HCEC 1CT (cell line): ENCODE results near the gene ATAD1.
A peak's percentile ranks its signal among the peaks of the same experiment; 100 is the strongest.
"Not testable (repeated sequence)": the region's sequence is repeated elsewhere in the genome, so short reads cannot be mapped to it uniquely, and the experiment has no call there.

Source experiments
- DNase-seq: peaks from one replicate; pipeline ENCODE4 v3.0.0-alpha.2; 2017

Gene ATAD1

DNA sequence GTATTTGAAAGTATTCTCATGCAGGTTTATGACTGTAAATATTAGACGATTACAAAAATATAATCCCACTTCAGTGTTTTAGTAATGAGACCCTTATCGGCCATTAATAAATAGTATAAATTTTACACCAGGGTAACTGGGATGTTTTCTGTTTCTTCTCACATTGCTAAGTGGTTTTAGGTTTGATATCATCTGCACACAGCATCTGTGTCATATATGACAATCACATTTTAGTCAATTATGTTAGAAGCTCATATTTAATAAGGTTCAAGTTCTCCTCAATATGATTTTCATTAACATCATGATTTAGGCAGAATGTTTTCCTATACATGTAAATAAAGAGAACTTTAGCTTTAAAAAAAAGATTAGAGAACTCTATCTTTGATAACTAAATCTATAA lies 66.8 kb downstream of the ATAD1 start:
- DNase-seq = no peak

DNA sequence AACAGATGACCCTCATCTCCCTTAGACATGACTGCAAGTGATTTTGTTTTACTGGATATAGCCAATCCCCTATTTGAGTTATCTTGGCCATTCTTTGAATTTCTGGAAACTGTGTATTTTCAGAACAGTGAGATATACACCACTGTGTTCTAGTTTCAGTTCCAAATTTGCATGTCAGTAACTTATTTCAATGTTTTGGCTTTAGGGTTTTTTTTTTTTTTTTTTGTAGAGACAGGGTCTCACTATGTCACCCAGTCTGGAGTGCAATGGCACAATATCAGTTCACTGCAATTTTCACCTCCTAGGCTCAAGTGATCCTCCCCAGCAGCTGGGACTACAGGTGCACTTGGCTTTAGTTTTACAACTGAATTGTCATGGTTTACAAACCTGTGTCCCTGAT lies 67.2 kb downstream of the ATAD1 start:
- no peak for DNase-seq

DNA sequence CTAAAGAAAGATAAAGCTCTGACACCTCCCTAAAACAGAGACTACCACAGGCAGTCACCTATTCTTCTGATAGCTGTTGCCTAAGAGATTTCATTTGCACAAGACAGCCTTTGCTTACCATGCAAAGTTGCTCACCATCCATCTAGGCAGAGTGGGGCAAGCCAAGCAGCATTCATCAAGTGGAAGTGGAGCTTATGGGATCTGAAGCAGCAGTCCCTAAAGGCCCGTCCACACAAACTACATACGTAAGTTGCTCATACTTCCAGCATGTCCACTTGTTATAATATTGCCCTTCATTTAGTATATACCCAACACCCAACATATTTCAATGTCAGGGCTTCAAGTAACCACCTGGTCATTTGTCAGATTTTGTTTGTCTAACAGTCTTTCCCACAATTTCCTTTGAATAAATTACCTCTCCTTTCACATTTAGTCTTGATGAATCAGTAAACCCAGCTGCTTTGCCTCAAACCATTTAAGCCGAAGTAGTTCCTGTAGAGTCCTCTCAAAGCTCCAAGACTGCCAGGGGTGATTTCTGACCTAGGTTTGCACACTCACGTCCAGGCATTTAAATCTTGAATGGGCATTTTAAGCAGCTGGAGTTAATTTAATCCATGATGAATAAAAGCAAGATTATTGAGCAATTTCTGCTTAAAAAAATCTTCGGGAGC lies 67.9 kb downstream of the ATAD1 start:
- peak; percentile 89 for DNase-seq

DNA sequence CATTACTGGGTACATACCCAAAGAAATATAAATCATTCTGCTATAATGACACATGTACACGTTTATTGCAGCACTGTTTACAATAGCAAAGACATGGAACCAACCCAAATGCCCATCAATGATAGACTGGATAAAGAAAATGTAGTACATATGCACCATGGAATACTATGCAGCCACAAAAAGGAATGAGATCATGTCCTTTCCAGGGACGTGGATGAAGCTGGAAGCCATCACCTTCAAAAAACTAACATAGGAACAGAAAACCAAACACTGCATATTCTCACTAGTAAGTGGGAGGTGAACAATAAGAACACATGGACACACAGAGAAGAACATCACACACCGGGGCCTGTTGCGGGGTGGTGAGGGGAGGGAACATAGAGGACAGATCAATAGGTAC lies 69.8 kb downstream of the ATAD1 start:
- not testable (repeated sequence) for DNase-seq

DNA sequence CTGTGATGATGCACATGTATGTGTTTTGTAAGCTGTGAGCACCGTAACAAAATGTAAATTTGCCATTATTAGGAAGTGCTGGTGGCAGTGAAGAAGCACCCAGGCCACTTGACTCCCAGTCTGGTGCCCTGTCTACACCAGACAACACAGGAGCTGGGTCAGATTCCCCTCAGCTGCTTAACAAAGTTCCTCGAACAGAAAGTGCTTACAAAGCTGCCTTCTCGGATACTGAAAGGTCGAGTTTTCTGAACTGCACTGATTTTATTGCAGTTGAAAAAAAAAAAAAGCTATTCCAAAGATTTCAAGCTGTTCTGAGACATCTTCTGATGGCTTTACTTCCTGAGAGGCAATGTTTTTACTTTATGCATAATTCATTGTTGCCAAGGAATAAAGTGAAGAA lies 71.1 kb downstream of the ATAD1 start:
- DNase-seq = no peak

DNA sequence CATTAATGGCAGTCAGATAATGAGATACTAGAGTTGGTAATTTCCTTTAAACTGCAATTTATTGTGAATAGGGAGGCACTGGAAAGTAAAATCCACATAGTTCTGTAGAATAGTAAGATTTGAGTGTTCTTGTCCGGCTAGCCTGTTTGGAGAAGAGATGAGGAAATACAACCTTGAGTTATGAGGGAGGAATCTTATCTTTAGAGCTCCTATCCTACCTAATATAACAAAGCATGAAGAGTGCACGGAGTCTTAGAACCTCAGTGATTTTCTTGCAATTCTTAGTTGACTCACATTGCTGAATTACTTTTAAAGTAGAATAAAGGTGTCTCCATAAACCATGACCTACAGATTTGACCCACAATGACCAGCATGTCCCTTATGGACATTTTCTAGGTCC lies 73.4 kb downstream of the ATAD1 start:
- no peak for DNase-seq

DNA sequence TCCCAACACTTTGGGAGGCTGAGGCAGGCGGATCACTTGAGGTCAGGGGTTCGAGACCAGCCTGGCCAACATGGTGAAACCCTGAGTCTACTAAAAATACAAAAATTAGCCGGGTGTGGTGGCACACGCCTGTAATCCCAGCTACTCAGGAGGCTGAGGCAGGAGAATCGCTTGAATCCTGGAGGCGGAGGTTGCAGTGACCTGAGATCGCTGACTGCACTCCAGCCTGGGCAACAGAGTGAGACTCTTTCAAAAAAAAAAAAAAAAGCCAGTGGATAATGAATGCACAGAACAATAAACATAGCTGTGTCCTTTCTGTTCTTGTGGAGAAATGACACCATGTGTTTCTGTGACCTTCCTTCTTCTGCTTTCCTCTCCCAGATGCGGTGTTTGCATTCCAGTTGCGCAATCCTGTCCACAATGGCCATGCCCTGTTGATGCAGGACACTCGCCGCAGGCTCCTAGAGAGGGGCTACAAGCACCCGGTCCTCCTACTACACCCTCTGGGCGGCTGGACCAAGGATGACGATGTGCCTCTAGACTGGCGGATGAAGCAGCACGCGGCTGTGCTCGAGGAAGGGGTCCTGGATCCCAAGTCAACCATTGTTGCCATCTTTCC lies 74.9 kb downstream of the ATAD1 start:
- not testable (repeated sequence) for DNase-seq

DNA sequence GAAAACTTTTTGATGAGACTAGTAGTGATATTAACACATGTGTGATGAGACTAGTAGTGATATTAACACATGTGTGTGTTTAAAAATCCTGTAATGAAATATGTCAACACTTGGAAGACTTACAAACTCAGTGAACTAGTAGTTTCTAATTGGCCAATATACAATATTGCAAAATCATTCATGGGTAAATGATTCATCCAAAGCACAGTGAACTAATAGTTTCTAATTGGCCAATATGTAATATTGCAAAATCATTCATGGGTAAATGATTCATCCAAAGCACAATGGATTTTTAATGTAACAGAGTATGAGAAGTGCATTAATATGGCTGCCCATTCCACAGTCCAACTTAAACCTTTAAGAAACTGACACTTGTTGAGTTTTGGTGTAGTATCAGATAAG lies 77.8 kb downstream of the ATAD1 start:
- peak; percentile 96 for DNase-seq

DNA sequence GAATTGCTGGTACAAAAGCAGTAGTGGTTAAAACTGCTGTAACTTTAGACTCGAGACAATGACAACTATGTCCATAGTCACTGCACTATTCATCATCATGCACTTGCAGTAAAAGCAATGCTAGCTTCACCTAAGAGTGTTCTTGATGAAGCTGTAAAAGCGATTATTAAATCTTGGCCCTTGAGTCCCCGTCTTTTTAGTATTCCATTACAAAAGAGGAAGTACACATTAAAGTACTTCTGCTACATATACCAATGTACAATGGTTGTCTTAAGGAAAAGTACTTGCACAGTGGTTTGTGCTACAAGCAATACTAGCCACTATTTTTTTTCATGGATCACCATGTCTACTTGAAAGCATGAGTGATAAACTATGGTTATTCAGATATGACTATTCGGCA lies 78.3 kb downstream of the ATAD1 start:
- no peak for DNase-seq

DNA sequence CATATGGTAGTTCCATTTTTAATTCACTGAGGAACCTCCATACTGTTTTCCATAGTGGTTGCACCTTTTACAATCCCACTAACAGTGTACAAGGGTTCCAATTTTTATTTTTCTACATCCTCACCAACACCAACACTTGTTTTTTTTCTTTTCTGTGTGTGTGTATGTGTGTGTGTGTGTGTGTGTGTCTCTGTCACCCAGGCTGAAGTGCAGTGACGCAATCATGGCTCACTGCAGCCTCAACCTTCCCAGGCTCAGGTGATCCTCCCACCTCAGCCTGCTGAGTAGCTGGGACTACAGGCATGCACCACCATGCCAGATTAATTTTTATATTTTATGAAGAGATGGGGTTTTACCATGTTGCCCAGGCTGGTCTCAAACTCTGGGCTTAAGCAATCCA lies 79.8 kb downstream of the ATAD1 start:
- not testable (repeated sequence) for DNase-seq

DNA sequence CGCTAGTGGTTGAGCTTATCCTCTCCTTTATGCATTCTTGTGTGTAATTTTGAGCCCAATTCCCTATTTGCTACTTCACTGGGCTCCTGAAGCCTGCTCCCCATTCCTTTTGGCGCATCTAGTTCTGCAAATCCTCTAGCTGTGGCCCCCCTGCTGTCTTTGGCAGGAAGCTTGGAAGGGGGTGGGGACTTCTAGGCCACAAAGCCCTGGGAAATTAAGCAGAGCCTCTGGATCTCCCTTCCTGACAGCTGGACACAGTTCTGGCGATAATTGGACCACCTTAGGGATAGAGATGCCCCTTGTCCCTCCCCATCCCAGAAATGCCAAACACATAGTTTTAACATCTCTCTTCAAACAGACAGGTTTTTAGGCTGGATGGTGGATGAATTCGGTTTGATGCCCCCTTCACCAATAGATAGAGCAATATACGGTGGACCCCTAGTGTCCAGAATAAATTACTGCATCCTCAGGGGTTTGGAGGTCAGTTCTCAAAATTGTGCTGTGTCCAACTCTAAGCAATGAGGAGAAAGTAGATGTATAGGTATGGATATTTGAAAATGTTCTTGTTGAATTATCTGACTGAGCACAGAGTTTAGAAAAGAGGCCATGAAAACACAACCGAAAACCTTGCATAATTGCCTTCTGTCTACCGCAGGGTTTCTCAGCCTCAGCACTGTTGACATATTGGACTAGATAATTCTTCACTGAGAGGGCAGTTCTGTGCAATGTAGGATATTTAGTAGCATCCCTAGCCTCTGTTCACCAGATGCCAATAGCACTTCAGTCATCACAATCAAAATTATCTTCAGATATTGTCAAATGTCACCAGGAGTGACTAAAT lies 82.8 kb downstream of the ATAD1 start:
- DNase-seq = peak; percentile 39

DNA sequence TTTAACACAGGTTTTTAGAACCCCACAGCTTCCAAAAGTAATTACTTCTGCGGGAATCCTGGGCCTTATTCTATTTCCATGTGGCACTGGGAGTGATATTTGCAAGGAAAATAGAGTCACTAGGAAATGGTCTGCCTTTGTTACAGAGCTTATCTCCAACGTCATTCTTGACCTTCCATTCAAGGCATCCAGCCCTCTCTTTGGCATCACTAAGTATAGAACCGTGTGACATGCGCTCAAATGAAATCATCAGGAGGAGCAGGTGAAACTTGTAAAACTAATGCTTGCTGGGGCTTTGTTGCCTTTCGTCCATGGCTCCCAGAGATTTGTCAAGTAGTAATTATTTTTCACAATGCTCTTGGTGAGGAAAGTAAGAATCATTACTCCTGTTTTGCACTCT lies 84.9 kb downstream of the ATAD1 start:
- DNase-seq = no peak

DNA sequence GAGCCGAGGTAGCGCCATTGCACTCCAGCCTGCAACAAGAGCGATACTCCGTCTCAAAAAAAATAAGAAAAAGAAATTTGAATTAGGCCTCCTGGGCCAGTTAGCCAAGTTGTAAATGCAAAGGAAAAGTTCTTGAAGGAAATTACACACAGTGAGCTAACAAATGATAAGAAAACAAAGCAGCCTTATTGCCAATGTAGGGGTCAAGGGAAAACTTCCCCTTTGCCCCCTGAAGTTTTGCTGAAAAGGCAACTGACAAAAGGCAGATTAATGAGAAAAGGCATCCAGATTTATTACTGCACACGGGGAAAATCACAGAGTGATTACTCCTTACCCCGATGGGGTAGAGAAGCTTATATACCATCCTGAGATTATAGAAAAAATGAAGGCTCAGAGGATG lies 88.1 kb downstream of the ATAD1 start:
- DNase-seq = no peak

DNA sequence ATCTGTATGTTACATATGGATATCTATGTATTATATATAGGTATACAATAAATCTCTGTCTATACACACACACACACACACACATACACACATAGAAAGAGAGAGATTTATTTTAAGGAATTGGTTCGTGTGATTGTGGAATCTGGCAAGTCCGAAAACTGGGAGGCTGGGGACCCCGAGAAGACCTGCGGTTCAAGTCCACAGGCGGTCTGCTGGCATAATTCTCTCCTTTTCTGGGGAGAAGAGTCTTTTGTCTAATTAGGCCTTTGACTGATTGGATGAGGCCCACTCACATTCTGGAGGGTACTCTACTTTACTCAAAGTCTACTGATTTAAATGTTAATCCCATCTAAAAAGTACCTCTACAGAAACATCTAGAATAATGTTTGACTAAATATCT lies 93.2 kb downstream of the ATAD1 start:
- DNase-seq = no peak

DNA sequence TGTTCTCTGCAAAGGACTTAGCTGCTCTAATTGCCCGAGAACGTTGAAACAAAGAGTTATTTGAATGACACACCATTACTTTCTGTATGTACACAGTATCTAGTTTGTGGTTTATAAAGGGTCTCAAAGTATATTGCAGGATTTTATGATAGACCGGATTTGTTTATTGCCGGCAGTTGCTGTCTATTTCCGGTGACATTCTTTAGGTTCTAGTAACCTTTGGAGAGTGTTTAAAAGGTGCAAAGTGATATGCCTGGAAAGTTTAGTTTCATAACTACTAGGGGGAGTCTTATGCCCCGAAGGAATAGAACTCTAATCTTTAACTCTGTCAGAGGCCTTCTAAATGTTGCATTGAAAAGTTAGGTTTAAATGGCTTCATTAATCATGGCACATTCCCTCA lies 94.5 kb downstream of the ATAD1 start:
- DNase-seq = no peak

DNA sequence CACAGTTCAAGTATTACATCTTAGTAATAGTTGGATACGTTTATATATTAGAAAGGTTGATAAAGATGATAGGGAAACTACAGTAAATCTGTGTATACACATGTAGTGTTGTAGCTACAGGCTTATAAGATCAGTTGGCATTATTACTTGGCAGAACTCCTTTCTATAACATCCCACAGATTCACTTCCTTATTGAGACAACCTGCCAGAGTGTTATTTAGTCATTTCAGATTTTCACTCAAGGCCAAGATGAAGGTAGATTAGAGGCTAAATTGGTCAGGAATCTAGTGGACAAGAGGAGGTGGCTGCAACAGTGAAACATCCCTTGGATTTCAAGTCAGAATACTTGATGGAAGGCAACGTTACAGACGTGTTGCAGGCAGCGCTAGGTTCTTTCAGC lies 95.3 kb downstream of the ATAD1 start:
- no peak for DNase-seq

DNA sequence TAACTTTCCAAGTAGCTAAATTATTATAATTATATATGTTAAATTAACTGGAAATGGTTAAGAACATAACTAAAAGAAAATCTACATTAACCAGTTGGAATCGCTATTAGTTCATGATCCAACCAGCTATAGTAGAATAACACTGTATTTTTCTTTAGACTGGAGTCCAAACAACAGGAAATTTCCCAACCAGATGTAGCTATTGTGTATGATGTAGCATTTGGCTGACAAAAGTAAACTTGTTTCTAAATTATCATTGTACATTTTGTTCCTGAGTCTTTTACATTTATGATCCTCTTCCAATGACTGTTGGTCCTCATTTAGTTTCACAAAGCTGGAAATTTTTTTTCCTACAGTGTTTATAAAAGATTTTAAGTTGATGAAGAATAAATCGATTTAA lies 96.2 kb downstream of the ATAD1 start:
- no peak for DNase-seq

DNA sequence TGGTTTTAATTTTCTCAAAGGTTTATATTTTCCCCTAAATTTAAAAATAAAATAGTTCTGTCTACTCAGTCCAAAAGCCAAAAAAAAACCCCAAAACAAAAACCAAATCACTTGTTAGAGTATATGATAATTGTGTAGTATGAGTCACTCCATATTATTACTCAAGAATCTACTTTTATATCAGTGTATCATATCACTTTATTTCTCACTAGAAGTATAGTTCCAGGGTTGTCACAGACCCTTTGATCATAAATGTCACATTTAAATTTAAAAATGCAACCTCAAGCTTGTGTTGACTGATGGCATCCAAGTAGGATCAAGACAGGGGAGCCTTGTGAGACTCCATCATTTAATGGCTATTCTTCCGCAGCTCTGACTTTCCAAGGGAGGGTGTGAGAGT lies 97.4 kb downstream of the ATAD1 start:
- DNase-seq = no peak

DNA sequence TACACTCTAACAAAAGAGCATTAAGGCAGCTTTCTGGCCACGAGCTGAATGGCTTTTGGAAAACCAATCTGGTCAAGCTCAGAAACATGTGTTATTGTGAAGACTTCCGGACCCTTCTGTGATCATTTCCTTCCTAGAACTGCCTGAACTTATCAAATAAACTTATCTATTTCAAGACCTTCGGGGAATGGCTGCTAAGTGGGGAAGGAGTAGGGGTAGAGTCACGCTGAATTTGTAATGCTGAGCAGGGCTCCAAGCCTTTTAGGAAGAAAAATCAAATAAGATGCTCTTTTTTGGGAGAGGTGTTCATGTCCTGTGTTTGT lies 101.7 kb downstream of the ATAD1 start:
- no peak for DNase-seq

DNA sequence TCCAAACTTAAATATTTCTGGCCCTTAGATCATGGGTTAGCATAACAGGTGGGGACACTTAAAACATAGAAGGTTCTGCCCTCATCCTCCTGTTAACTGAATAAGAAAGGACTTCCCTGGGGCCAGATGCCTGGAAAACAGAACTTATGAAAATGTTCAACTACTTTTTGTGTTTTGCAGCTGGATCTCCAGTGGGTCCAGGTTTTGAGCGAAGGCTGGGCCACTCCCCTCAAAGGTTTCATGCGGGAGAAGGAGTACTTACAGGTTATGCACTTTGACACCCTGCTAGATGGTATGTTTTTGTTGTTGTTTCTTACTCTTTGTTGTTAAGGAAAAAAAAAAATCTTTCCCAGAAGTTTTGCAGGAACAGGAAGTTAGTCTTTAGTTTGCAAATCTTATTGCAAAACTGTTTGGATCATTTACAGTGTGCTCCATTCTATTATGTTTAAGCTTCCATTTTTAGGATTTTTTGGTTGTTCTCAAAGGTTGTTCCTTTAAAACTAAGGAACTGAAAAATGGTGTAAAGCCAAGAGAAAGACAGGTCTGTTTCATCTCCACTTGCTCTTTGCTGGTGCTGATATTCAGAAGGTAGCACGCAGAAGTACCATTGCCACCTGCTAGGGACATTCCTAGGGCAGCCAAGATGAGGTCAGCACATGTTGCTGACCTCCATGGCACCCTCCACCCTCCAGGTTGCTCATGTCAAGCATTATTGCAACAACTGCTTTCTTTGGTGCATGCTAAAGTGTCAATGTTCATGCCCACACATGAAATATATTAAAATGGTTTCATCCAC lies 102.3 kb downstream of the ATAD1 start:
- no peak for DNase-seq

DNA sequence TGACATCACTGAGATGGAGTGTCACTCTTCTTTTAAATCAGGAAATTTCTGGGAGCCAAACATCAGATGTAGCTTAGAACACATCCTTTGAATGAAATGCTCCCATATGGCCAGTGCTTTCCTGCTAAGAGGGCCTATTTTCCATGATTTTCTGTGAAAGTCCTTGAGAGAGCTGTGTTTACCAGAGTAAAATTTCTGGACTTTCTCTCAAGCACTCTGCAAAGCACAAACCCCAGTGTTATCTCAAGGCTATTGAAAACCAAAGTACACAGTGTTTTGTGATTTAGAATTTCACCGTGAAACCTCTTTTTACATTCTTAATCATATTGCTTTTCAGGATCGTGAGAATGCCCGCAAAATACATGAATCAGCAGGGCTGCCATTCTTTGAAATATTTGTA lies 104.3 kb downstream of the ATAD1 start:
- no peak for DNase-seq

DNA sequence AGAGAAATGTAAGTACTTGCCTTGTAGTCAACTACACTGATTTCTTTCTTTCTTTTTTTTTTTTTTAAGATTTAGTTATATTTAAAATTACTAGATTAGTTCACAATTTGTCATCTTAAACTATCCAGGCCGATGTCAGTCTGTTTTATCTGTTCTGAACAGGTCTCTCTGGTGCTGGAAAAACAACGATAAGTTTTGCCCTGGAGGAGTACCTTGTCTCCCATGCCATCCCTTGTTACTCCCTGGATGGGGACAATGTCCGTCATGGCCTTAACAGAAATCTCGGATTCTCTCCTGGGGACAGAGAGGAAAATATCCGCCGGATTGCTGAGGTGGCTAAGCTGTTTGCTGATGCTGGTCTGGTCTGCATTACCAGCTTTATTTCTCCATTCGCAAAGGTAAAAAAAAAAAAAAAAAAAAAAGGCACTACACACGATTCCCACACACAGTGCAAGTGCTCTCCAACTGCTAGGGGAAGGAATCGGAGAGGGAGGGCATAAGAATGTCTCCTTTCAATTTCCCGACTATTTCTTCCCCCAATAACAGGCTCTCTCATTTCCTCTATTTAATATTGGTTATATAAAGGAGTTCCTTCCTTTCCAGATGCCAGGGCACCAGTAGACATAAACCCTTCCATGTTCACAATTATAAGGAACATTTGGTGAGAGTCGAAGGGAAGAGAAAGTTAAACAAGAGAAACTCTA lies 105.0 kb downstream of the ATAD1 start:
- no peak for DNase-seq

DNA sequence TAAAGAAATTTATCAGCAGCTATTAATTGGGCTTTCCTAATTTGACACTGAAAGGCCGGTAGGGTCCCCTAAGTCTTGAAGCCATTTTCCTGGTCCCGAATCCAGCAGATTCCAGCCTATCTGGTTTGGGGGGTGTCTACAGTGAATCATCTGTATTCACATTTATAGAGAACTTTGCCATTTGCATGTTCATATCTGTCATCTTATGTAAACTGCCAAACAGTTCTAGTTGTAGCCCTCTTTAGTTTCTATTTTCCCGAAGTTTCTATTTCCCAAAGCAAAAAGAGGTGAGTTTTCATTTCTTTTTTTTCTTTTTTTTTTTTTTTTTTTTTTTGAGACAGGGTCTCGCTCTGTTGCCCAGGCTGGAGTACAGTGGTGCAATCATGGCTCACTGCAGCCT lies 110.8 kb downstream of the ATAD1 start:
- DNase-seq = no peak
